Liver (tissue), 3 donors: ENCODE data around the gene APBB3.
"Not testable (repeated sequence)": the region's sequence is repeated elsewhere in the genome, so short reads cannot be mapped to it uniquely, and the experiment has no call there.

Experiments
- CTCF ChIP-seq: fragments of 150-350 bp; IDR thresholded peaks from 2 replicates; pipeline ENCODE4 v1.5.1; 2017; ENCODE audit warnings: improper control_type of control experiment, low read depth, low read length; ENCODE audit not compliant: missing input control
- RAD21 ChIP-seq, 2 donors: IDR thresholded peaks; 2 replicates each; pipeline ENCODE4 v1.6.1; 2016; ENCODE audit warnings: antibody characterized with exemption in 2 of 2, mild to moderate bottlenecking in 2 of 2
- REST ChIP-seq: IDR thresholded peaks from 2 replicates; pipeline ENCODE4 v1.6.1; 2016; ENCODE audit warnings: antibody characterized with exemption, mild to moderate bottlenecking
- donor health status: healthy.
- donor health status: healthy.

GRCh38 chr5:140579188-140579747, 14.9 kb upstream of the APBB3 start:
- not testable (repeated sequence) for TF ChIP-seq CTCF; REST; RAD21 (IDR thresholded peaks at IDR 0.05)
